Measurements from ENCODE around the gene LEMD1. TPM values are rescaled to one million over a fixed set of nuclear protein-coding genes. Genes with fewer than 3 reads are reported as not detected.
A peak's percentile ranks its signal among the peaks of the same experiment; 100 is the strongest.

Gene LEMD1
- total RNA-seq, 1 donor from 2014 or later = 0.26 TPM

GRCh38 chr1:205355075-205355453 is 66.8 kb downstream of the LEMD1 start:
- DNase-seq (ENCODE audit: low read depth in 2 of 2) = no peak

DNA sequence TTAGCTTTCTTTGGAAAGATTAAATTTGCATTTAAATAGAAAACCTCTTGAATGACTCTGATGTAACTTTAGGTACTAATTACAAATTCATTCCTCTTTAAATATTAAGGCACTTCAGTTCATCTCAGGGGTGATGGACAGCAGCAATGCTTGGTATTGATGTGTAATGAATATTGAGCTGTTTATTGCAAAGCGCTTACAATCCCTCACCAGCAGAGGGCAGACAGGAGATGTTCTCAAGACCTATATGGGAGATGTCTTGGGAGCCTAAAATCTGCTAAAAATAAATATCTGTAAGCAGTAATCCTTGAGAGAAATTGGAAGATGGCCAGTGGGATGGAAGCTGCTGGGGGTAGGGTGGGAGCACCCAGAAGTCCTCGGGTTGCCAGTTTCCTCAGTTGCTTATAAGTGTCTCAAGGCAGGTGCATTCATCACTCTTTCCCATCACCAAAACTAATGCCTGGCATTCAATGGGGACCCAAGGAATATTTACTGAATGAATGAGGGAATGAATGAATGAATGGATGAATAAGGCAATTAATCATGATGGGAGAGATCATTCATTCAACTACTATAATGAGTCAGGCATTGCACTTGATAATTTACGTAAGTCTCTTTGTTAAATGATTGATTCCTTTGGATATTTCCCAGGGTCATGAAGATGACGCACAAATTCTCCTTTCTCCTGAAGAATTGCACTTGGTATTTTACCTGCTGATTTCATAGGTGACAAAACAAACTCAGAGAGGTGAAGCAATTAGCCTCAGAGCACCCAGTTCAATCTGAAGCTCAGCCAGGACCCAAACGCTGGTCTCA is 67.4 kb downstream of the LEMD1 start:
- peak; percentile 25 to 63 for DNase-seq (ENCODE audit: low read depth in 2 of 2)

- DNase-seq (ENCODE audit: low read depth in 2 of 2) = no peak
These were observed 68.2 kb downstream of the LEMD1 start for GRCh38 chr1:205353612-205354011.

DNA sequence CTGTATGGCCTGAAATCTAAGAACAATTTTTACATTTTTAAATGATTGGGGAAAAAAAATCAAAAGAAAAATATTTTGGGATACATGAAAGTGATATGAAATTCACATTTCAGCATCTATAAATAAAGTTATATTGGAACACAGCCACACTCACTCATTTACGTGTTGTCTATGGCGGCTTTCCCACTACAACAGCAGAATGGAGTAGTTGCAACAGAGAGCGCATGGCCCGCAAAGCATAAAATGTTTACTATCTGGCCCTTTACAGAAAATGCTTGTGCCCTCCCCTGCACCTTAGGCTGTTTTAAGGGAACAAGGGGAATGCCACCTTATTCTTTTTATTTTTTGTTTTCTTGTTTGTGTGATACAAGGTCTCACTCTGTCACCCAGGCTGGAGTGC is 68.7 kb downstream of the LEMD1 start:
- no peak for DNase-seq (ENCODE audit: low read depth in 2 of 2)

- no peak for DNase-seq (ENCODE audit: low read depth in 2 of 2)
These were observed 69.7 kb downstream of the LEMD1 start for GRCh38 chr1:205351984-205352713.

DNA sequence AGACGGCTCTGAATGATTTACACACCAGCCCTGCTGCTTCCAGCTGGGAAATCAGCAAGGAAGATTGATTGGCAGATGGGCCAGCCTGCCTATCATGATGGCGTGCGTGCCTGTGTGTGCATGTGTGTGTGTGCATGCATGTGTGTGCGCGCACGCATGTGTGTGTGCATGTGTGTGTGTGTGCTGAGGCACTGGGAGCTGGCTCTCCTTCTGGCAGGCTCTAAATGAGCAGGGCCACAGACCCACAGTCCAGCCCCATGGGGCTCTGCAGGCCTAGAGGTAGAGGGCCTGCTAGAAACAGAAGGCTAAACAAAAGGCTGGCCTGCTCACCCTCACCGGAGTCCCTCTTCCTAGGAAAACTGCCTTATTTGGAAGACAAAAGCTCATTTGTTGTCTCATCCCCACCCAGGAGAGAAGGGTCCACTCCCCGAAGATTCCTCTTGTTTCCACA is 71.1 kb downstream of the LEMD1 start:
- DNase-seq (ENCODE audit: low read depth in 2 of 2) = no peak

DNA sequence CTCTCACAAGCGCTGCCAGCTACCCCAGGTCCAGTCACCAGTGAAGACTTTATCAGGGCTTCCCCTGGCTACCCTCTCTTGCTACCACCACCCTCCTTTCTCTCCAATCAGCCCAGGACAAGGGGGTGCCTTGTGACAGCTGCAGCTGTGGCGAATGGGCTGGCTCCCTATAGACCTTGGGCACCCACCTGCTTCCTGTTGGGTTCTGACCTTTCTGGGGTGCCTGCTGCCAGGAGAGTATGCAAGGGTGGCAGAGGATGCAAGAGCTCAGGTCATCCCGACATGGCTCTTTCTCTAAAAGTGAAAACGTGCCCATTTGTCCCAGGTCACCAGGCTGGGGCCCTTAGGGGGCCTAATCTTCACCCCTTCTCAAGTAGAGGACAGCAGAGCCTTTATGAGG is 71.7 kb downstream of the LEMD1 start:
- DNase-seq (ENCODE audit: low read depth in 2 of 2) = no peak

DNA sequence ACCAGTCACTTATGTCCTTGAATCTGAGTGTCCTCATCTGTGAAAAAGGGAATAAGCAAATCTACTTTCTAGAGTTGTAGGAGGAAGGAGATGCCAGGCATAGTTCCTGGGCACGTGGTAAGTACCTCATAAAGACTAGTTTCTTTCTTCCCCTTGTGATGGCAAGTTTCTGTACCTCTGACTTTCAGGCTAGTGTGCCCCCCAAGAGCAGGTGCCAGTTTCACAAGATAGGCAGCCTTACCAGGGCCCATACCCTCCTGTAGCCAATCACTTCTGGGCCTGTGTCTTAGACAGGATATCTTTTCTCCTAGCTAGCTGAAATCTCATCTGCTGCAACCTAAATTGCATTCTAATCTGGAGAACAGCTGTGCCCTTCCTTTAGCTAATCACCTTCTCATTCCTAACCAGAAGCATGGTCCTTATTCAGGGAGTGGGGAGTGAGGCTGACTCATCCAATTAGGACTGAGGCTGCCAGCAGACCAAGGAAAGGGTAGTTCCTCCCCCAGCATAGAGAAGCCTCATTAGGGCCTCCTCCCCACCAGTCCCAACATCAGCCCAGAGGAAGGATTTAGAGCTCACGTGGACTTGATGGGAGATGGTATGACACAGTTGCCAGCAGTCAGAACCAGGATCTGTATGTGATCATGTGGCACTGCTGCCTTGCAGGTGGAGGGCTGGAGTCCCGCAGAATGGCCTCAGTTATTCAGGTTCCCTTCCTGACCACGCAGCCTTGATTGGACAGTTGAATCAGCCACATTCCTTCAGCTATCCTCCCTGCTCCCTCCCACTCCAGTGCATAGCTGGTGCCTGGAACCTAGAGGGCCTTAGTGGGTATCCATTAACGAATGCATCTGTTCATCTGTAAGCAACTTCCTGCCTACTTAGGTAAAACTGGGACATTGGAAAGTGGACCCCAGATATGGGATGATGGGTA is 73.0 kb downstream of the LEMD1 start:
- DNase-seq (ENCODE audit: low read depth in 2 of 2) = no peak

- DNase-seq (ENCODE audit: low read depth in 2 of 2) = no peak
These were observed 74.8 kb downstream of the LEMD1 start for GRCh38 chr1:205346956-205347574.

DNA sequence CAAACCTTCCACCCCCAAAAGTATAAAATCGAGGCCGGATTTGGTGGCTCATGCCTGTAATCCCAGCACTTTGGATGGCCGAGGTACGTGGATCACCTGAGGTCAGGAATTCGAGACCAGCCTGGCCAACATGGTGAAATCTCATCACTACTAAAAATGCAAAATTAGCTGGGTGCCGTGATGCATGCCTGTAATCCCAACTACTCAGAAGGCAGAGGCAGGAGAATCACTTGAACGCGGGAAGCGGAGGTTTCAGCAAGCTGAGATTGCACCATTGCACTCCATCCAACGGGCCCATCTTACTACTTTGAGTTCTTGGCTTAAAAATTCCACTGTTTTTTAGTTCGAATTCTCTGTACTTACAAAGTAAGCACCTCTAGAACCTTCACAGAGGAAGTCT is 76.1 kb downstream of the LEMD1 start:
- no peak for DNase-seq (ENCODE audit: low read depth in 2 of 2)

DNA sequence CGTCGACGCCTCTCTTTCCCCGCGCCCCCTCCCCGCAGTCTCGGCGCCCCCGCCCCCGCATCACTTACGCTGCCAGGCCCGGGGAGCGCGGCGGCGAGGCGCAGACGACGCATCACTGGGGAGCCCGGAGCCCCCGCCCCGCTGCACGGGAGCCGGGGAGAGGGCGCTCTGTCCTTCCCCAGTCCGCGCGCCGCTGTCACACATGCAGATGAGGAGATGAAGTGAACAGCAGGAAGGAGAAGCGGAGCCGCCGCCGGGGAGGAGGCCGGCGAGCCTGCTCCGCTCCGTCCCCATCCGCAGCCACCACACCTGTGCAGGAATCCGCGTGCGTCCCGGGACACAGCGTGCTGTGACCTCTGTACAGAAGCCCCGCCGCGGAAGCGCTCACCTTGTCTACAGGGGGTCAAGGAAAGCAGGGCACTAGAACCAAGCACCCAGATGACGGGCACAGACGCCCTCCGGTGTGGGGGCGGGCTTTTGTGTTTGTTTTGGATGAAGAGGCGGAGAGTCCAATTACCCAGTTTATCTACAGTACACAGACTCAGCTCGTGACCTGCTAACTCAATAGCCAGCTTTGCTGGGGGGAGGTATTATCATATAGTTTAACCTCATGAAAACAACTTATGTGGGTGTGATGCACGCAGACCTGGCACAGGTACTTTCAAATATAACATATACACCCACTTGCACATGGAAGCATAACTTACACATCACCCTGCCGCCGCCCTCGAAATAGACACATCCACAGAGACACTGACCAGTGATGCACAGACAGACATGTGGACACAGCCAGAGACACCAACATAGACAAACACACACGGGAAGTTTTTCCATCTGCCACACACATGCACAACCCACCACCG is 77.6 kb downstream of the LEMD1 start:
- no peak for DNase-seq (ENCODE audit: low read depth in 2 of 2)

DNA sequence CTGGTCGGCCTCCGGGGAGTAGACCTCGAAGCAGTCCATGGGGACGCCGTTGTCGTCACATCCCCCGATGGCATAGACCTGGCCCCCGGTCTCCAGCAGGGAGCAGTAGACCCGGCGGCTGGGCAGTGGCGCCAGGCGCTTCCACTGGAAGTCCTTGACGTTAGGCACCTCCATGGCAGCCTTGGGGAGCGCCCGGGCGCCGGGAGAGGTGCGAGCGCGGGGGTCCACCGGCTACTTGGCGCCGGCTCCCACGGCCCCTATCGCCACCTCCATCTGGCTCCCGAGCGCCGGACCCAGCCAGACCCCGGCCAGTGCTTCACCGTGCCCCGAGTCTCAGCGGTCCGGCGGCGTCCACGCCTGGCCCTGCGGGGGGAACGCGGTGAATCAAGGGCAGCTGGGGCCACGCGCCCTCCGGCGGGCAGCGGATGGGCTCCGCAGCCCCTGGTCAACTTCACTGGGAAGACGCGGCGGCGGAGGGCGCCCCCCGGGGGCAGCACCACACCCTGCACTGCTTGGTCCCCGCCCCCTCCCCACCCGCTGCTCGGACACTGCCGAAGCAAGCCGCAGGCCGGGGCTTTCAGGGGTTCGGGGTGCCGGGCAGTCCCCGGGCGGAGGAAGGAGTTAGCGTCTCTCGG is 78.3 kb downstream of the LEMD1 start:
- no peak for DNase-seq (ENCODE audit: low read depth in 2 of 2)

GRCh38 chr1:205342986-205343385 is 78.9 kb downstream of the LEMD1 start:
- DNase-seq (ENCODE audit: low read depth in 2 of 2) = no peak

DNA sequence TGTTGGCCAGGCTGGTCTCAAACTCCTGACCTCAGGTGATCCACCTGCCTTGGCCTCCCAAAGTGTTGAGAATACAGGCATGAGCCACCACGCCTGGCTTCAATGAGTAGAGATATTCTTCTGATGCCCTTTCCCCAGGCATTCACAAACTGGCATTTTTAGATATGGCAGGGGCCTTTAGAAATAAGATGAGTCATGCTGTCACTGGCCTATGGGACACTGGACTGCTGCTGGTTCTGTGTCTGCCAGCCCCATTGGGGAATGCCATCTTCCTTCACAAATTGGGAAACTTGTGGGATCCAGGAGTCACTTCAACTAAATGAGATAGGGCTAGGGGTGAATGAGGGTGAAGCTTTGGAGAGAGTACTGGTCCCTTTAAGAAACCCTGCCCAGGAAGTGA is 81.2 kb downstream of the LEMD1 start:
- no peak for DNase-seq (ENCODE audit: low read depth in 2 of 2)

- no peak for DNase-seq (ENCODE audit: low read depth in 2 of 2)
These were observed 82.1 kb downstream of the LEMD1 start for GRCh38 chr1:205339717-205340116.

- no peak for DNase-seq (ENCODE audit: low read depth in 2 of 2)
These were observed 82.6 kb downstream of the LEMD1 start for GRCh38 chr1:205339197-205339702.

GRCh38 chr1:205338011-205338410 is 83.8 kb downstream of the LEMD1 start:
- DNase-seq (ENCODE audit: low read depth in 2 of 2) = no peak

- no peak for DNase-seq (ENCODE audit: low read depth in 2 of 2)
These were observed 84.4 kb downstream of the LEMD1 start for GRCh38 chr1:205337481-205337880.

GRCh38 chr1:205335692-205336091 is 86.2 kb downstream of the LEMD1 start:
- DNase-seq (ENCODE audit: low read depth in 2 of 2) = peak; percentile 40 to 79

Data from dermis microvascular lymphatic vessel endothelial cell (primary cell).